Measurements from ENCODE around the gene ADCYAP1R1.

GRCh38 chr7:31007634-31008033, 44.5 kb upstream of the ADCYAP1R1 start:
- TF ChIP-seq CEBPB (IDR thresholded peaks at IDR 0.05), result no peak
- TF ChIP-seq, protein P1, sequence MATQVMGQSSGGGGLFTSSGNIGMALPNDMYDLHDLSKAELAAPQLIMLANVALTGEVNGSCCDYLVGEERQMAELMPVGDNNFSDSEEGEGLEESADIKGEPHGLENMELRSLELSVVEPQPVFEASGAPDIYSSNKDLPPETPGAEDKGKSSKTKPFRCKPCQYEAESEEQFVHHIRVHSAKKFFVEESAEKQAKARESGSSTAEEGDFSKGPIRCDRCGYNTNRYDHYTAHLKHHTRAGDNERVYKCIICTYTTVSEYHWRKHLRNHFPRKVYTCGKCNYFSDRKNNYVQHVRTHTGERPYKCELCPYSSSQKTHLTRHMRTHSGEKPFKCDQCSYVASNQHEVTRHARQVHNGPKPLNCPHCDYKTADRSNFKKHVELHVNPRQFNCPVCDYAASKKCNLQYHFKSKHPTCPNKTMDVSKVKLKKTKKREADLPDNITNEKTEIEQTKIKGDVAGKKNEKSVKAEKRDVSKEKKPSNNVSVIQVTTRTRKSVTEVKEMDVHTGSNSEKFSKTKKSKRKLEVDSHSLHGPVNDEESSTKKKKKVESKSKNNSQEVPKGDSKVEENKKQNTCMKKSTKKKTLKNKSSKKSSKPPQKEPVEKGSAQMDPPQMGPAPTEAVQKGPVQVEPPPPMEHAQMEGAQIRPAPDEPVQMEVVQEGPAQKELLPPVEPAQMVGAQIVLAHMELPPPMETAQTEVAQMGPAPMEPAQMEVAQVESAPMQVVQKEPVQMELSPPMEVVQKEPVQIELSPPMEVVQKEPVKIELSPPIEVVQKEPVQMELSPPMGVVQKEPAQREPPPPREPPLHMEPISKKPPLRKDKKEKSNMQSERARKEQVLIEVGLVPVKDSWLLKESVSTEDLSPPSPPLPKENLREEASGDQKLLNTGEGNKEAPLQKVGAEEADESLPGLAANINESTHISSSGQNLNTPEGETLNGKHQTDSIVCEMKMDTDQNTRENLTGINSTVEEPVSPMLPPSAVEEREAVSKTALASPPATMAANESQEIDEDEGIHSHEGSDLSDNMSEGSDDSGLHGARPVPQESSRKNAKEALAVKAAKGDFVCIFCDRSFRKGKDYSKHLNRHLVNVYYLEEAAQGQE (IDR thresholded peaks at IDR 0.05; ENCODE audit: low read depth), result no peak
- no peak for TF ChIP-seq EP300 (IDR thresholded peaks at IDR 0.05; ENCODE audit: borderline replicate concordance)
- TF ChIP-seq FOXM1 (IDR thresholded peaks at IDR 0.05; ENCODE audit: borderline replicate concordance, low read depth), result no peak
- TF ChIP-seq TAF1 (IDR thresholded peaks at IDR 0.05; ENCODE audit: low read depth), result no peak
- no peak for TF ChIP-seq TCF12 (IDR thresholded peaks at IDR 0.05; ENCODE audit: low read depth)
- TF ChIP-seq, protein P2, sequence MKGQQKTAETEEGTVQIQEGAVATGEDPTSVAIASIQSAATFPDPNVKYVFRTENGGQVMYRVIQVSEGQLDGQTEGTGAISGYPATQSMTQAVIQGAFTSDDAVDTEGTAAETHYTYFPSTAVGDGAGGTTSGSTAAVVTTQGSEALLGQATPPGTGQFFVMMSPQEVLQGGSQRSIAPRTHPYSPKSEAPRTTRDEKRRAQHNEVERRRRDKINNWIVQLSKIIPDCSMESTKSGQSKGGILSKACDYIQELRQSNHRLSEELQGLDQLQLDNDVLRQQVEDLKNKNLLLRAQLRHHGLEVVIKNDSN (IDR thresholded peaks at IDR 0.05), result no peak
- no peak for TF ChIP-seq ZBTB7A (IDR thresholded peaks at IDR 0.05; ENCODE audit: low read depth)
- TF ChIP-seq, protein P3, sequence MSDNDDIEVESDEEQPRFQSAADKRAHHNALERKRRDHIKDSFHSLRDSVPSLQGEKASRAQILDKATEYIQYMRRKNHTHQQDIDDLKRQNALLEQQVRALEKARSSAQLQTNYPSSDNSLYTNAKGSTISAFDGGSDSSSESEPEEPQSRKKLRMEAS (IDR thresholded peaks at IDR 0.05), result no peak
- no peak for TF ChIP-seq RAD21 (IDR thresholded peaks at IDR 0.05; ENCODE audit: low read depth)
- no peak for TF ChIP-seq YY1 (IDR thresholded peaks at IDR 0.05; ENCODE audit: low read depth)
- no peak for TF ChIP-seq EGR1 (IDR thresholded peaks at IDR 0.05)
- no peak for TF ChIP-seq TEAD4 (IDR thresholded peaks at IDR 0.05)
- TF ChIP-seq CREB1 (IDR thresholded peaks at IDR 0.05; ENCODE audit: low read depth), result no peak
